Measurements from ENCODE around the gene IWS1. TPM values are rescaled to one million over a fixed set of nuclear protein-coding genes. Genes with fewer than 3 reads are reported as not detected.

Gene IWS1
- total and polyA plus RNA-seq, 12 donors, result 37.4 to 64.8 (median 46.4) TPM

DNA sequence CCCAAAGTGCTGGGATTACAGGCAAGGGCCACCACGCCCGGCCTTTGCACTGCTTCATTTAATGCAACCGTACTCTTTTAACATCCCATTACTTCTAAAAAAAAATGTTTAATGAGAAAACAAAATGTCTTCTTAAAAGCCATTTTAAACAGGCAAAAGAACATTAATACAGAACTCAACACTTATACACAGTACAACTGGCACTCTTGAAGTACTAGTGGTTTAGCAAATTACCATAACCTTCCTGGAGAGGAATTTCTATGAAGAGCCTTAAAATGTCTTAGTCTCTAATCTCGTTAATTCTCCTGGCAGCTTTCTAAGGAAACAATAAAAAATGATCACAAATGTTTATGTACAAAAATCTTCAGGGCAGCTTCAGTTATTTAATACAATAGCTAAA, 5.9 kb downstream of the IWS1 start:
- Histone ChIP-seq H3K27me3 (no peaks in the 10 kb centered on the region), H3K27ac (no peak overlapping the region), H3K36me3 (peaks cover 0 to 83% (median 11%) of the 10 kb centered on the region in 9 donors), H3K4me3 (no peak overlapping the region), H3K4me1 (peaks cover 3 to 47% (median 28%) of the 10 kb centered on the region in 9 donors), H3K9me3 (no peaks in the 10 kb centered on the region)
- ATAC-seq, result no peak
- TF ChIP-seq, protein P1, sequence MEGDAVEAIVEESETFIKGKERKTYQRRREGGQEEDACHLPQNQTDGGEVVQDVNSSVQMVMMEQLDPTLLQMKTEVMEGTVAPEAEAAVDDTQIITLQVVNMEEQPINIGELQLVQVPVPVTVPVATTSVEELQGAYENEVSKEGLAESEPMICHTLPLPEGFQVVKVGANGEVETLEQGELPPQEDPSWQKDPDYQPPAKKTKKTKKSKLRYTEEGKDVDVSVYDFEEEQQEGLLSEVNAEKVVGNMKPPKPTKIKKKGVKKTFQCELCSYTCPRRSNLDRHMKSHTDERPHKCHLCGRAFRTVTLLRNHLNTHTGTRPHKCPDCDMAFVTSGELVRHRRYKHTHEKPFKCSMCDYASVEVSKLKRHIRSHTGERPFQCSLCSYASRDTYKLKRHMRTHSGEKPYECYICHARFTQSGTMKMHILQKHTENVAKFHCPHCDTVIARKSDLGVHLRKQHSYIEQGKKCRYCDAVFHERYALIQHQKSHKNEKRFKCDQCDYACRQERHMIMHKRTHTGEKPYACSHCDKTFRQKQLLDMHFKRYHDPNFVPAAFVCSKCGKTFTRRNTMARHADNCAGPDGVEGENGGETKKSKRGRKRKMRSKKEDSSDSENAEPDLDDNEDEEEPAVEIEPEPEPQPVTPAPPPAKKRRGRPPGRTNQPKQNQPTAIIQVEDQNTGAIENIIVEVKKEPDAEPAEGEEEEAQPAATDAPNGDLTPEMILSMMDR (IDR thresholded peaks at IDR 0.05), result no peak
- intact Hi-C loops (cut with DNase I), result loop anchor here in 3 of 10 donors (10.0 kb wide), 2 partner anchors 124 to 184 kb away; partner anchors contain the start of genes SFT2D3 (in 2 of the 3) and GPR17 (in 1 of the 3)
- 93% methylated on average over 4 of the region's 4 CpGs for WGBS, 2 donors
- DNase-seq, result no peak

DNA sequence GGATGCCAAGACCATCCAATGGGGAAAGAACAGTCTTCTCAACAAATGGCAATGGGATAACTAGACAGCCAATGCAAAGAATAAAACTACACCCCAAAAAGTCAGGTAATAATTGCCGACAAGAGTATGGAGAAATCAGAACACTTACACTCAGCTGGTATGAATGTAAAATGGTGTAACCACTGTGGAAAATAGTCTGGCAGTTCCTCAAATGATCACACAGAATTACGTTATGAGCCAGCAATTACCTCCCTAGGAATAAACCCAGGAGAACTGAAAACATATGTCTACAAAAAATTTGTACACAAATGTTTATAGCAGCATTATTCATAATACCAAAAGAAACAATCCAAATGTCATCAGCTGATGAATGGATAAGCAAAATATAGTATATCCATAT, 8.8 kb downstream of the IWS1 start:
- 90 to 95% methylated on average over 2 of the region's 2 CpGs for WGBS, 2 donors
- no peaks in the 10 kb centered on the region for H3K9me3 ChIP-seq
- H3K4me3 ChIP-seq, result no peak overlapping the region
- H3K27ac ChIP-seq, result peak overlapping the region in 1 of 10 donors; percentile 64
- H3K27me3 ChIP-seq, result no peaks in the 10 kb centered on the region
- peaks cover 11 to 54% (median 40%) of the 10 kb centered on the region in 9 donors for H3K4me1 ChIP-seq
- TF ChIP-seq, protein P1 (IDR thresholded peaks at IDR 0.05), result no peak
- peaks cover 0 to 90% (median 6%) of the 10 kb centered on the region in 9 donors for H3K36me3 ChIP-seq
- intact Hi-C loops (cut with DNase I), result loop anchor here in 1 of 10 donors (5.0 to 10.0 kb wide), 2 partner anchors 157 to 180 kb away; partner anchors contain the start of gene LIMS2
- DNase-seq (no peak), ATAC-seq (no peak)

DNA sequence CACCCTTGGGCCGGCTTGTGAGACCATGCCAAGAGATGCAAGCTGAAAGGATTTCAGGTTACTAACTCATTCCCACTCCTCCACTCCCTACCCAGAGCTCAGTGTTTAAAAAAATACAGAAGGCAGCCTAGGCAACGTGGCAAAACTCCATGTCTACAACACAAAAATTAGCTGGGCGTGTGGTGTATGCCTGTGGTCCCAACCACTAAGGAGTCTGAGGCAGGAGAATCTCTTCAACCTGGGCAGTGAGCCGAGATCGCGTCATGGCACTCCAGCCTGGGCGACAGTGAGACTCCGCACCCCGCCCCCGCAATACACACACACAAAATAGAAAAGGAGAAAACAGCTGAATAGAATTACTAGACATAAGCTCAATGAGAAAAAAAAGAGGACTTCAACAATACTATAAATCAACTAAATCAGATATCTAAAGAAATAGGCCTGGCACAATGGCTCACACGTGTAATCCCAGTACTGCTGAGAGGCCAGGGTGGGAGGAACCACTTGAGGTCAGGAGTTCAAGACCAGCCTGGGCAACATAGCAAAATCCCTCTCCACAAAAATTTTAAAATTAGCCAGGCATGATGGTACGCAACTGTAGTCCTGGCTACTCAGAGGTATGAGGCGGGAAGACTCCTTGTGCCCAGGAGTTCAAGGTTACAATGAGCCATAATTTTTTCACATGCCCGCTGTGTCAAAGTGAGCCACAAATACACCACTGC, 10.1 kb downstream of the IWS1 start:
- 62 to 72% methylated on average over 14 of the region's 14 CpGs for WGBS, 2 donors
- H3K9me3 ChIP-seq, result no peaks in the 10 kb centered on the region
- ATAC-seq (peak; percentile 79 to 90 (median 86)), DNase-seq (peak; percentile 82 to 87)
- H3K27me3 ChIP-seq, result no peaks in the 10 kb centered on the region
- TF ChIP-seq, protein P1 (IDR thresholded peaks at IDR 0.05), result no peak
- intact Hi-C loops (cut with DNase I), result loop anchor here in 1 of 10 donors (5.0 to 10.0 kb wide), 2 partner anchors 159 to 181 kb away; partner anchors contain the start of gene LIMS2
- peak overlapping the region; percentile 48 to 82 (median 74) for H3K27ac ChIP-seq
- H3K4me1 ChIP-seq, result peaks cover 11 to 67% (median 49%) of the 10 kb centered on the region in 9 donors
- H3K36me3 ChIP-seq, result peaks cover 0 to 85% (median 6%) of the 10 kb centered on the region in 9 donors
- H3K4me3 ChIP-seq, result no peak overlapping the region

DNA sequence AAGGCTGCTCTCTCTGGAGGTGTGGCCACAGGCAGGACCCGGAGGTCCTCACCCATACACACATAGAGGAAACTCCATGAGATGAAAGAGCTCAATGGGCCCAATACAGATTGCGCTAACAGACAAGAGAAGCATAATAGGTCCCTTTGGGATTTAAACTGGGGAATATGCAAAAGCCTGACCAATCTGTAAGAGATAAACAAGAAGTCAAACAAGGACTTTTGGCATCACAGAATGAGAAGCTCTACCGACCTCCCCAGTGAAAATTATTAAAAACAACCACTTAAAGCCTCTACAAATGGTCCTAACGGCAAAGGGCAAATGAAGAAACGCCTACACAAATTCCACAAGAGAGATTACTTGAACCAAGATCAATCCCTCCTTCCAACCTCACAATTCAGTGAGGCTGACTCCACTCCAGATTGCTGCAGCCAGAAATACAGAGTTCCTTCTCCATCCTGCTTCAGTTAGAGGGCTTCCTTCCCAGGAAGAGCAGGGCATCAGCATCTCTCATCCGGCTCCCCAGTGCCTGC, 10.8 kb downstream of the IWS1 start:
- WGBS, 2 donors, result 48 to 54% methylated on average over 6 of the region's 6 CpGs

More for the DNA sequence above, 10.8 kb downstream of the IWS1 start:
- Histone ChIP-seq H3K4me1 (peaks cover 11 to 68% (median 49%) of the 10 kb centered on the region in 9 donors), H3K4me3 (no peak overlapping the region), H3K36me3 (peaks cover 0 to 78% (median 3%) of the 10 kb centered on the region in 9 donors), H3K27me3 (no peaks in the 10 kb centered on the region), H3K9me3 (no peaks in the 10 kb centered on the region), H3K27ac (peak overlapping the region; percentile 48 to 82 (median 74))
- ATAC-seq (peak in 6 of 8 donors; percentile 6 to 38 (median 27)), DNase-seq (no peak)
- intact Hi-C loops (cut with DNase I), result loop anchor here in 1 of 10 donors (5.0 to 10.0 kb wide), 2 partner anchors 159 to 182 kb away; partner anchors contain the start of gene LIMS2
- TF ChIP-seq, protein P1 (IDR thresholded peaks at IDR 0.05), result no peak

All from heart right ventricle (tissue), 16 donors.